Endothelial cell of umbilical vein (primary cell): Measurements from ENCODE around the gene GPLD1. TPM values are rescaled to one million over a fixed set of nuclear protein-coding genes. Genes with fewer than 3 reads are reported as not detected.

Experiments used
- BruUV-seq: library from RNA; stranded (reverse); fragments of 400-500 nt; replicated peaks from 2 replicates; lab custom pipeline; 2021; lab: Mats Ljungman, UMichigan
- CTCF ChIA-PET: fragments of 300-600, 350-600 bp; sonication (Branson Sonifier 250); formaldehyde crosslinking; loops from one replicate; lab custom pipeline; 2021; ENCODE audit warnings: antibody characterized with exemption, inconsistent platforms; lab: Charles Lee
- POLR2A ChIA-PET: fragments of 300-600, 350-600 bp; sonication (Branson Sonifier 250); formaldehyde crosslinking; loops from one replicate; lab custom pipeline; 2021; ENCODE audit warnings: antibody characterized with exemption, inconsistent platforms; lab: Charles Lee
- DNase-seq: peaks from one replicate; pipeline ENCODE4 v3.0.0-alpha.2; 2011; ENCODE audit warnings: low read depth, low spot score
- FAIRE-seq: peaks from 2 replicates; lab custom pipeline; 2011; peaks lifted over from hg19 to GRCh38; lab: Jason Lieb, UNC
- H2AFZ ChIP-seq: 2 replicates; pipeline ENCODE4 v1.6.0; 2012; ENCODE audit warnings: low read depth, low read length, control low read depth, inconsistent platforms
- H3K27ac ChIP-seq: 2 replicates; pipeline ENCODE4 v1.5.1; 2011; ENCODE audit warnings: low read depth, mild to moderate bottlenecking, control low read depth, low read length, moderate library complexity; ENCODE audit not compliant: insufficient read depth
- H3K27me3 ChIP-seq, 2 experiments: 2 replicates each; pipeline versions ENCODE4 v1.6.0 to v1.6.1; 2011; ENCODE audit warnings: low read length in 2 of 2, mixed read lengths in 1 of 2; ENCODE audit not compliant: control insufficient read depth in 2 of 2, insufficient read depth in 2 of 2
- H3K36me3 ChIP-seq, 2 experiments: 2 replicates in 1 of 2; 3 replicates in 1 of 2; pipeline ENCODE4 v1.5.1; 2011; ENCODE audit warnings: low read length in 2 of 2, mild to moderate bottlenecking in 1 of 2, moderate library complexity in 1 of 2; ENCODE audit not compliant: control insufficient read depth in 2 of 2, insufficient read depth in 2 of 2; ENCODE audit errors: extremely low read depth in 1 of 2
- H3K4me1 ChIP-seq: 3 replicates; pipeline ENCODE4 v1.5.1; 2011; ENCODE audit warnings: mild to moderate bottlenecking, low read length; ENCODE audit not compliant: control insufficient read depth, insufficient read depth; ENCODE audit errors: extremely low read depth
- H3K4me2 ChIP-seq: 2 replicates; pipeline ENCODE4 v1.6.1; 2011; ENCODE audit warnings: low read length, control low read depth, mixed read lengths; ENCODE audit not compliant: insufficient read depth
- H3K4me3 ChIP-seq, 3 experiments: fragments of 200-600 bp in 1 of 3; sonication (generic), shearing (Covaris generic) in 1 of 3; replicated peaks in 1 of 3; 2 replicates each; pipeline ENCODE4 v1.5.1; 2011 to 2016; ENCODE audit warnings: control low read depth in 3 of 3, low read length in 3 of 3, mild to moderate bottlenecking in 2 of 3, inconsistent platforms in 1 of 3, low read depth in 1 of 3, moderate library complexity in 1 of 3; ENCODE audit not compliant: insufficient read depth in 1 of 3
- H3K79me2 ChIP-seq: 2 replicates; pipeline ENCODE4 v1.6.0; 2012; ENCODE audit warnings: low read length, inconsistent platforms; ENCODE audit not compliant: control insufficient read depth, insufficient read depth
- H3K9ac ChIP-seq: replicated peaks from 2 replicates; pipeline ENCODE3; 2011; ENCODE audit warnings: low read length, control low read depth; ENCODE audit not compliant: insufficient read depth; ENCODE audit errors: extremely low read depth
- H3K9me1 ChIP-seq: replicated peaks from 3 replicates; pipeline ENCODE4 v1.6.0; 2011; ENCODE audit warnings: mild to moderate bottlenecking, low read length; ENCODE audit not compliant: control insufficient read depth, insufficient read depth; ENCODE audit errors: extremely low read depth
- H3K9me3 ChIP-seq: replicated peaks from 2 replicates; pipeline ENCODE4 v1.5.1; 2012; ENCODE audit warnings: low read length, inconsistent platforms; ENCODE audit not compliant: control insufficient read depth, insufficient read depth
- H4K20me1 ChIP-seq: replicated peaks from 2 replicates; pipeline ENCODE3; 2011; ENCODE audit warnings: mild to moderate bottlenecking, low read length; ENCODE audit not compliant: control insufficient read depth, insufficient read depth; ENCODE audit errors: extremely low read depth
- EZH2 ChIP-seq: IDR thresholded peaks from 2 replicates; pipeline ENCODE4 v1.6.1; 2012; ENCODE audit warnings: borderline replicate concordance, low read depth, mild to moderate bottlenecking, moderate library complexity, low read length, inconsistent platforms; ENCODE audit not compliant: severe bottlenecking
- FOS ChIP-seq: IDR thresholded peaks from 2 replicates; pipeline ENCODE4 v1.6.1; 2011; ENCODE audit warnings: mild to moderate bottlenecking, low read length, moderate library complexity, borderline replicate concordance; ENCODE audit not compliant: insufficient read depth
- GATA2 ChIP-seq: IDR thresholded peaks from 2 replicates; pipeline ENCODE4 v1.7.0; 2011; ENCODE audit warnings: low read depth, mild to moderate bottlenecking, moderate library complexity, mixed read lengths, low read length; ENCODE audit not compliant: insufficient read length, insufficient read depth
- JUN ChIP-seq: IDR thresholded peaks from 2 replicates; pipeline ENCODE4 v1.6.1; 2011; ENCODE audit warnings: borderline replicate concordance, low read depth; ENCODE audit not compliant: insufficient read length, insufficient read depth
- MYC ChIP-seq: IDR thresholded peaks from one replicate; pipeline ENCODE4 v1.6.1; 2011; ENCODE audit warnings: mild to moderate bottlenecking, low read depth, low read length
- POLR2A ChIP-seq: IDR thresholded peaks from 2 replicates; pipeline ENCODE4 v1.6.1; 2012; ENCODE audit warnings: low read depth, mild to moderate bottlenecking, control low read depth, low read length
- POLR2AphosphoS5 ChIP-seq: IDR thresholded peaks from 2 replicates; pipeline ENCODE4 v1.6.1; 2012; ENCODE audit warnings: low read depth, mild to moderate bottlenecking, control low read depth, low read length, moderate library complexity; ENCODE audit not compliant: insufficient read depth
- dilution Hi-C: fragments of 300-500 bp; cut with MboI; formaldehyde crosslinking; loops from one replicate; pipeline ENCODE4 v1.15.0; 2019; ENCODE audit warnings: low sequenced_read_pairs; ENCODE audit not compliant: extremely low pct_ligation_motif_present
- intact Hi-C: fragments of 100-400 bp; cut with micrococcal nuclease; formaldehyde crosslinking; loops from one replicate; pipeline ENCODE4 v1.10.0; 2022
- polyA plus RNA-seq, 4 experiments: library from polyadenylated mRNA; depleted of rRNA in 3 of 4; stranded (reverse) in 3 of 4; unstranded in 1 of 4; fragments of >200 nt; gene quantifications; 2 replicates each; pipeline versions ENCODE4 v1.2.1 to v1.2.3, GENCODE V29; 2011 to 2012; ENCODE audit warnings: missing spikeins in 1 of 4
- total RNA-seq: library from RNA; stranded (reverse); gene quantifications from 2 replicates; pipeline ENCODE4 v1.2.3, GENCODE V29; 2021
- TF ChIP-seq, protein P1 (sequence below), 2 donors: IDR thresholded peaks; 1 replicate in 1 of 2; 2 replicates in 1 of 2; pipeline ENCODE4 v1.5.1; 2011; ENCODE audit warnings: low read length in 2 of 2, mild to moderate bottlenecking in 2 of 2, moderate library complexity in 2 of 2, control low read depth in 1 of 2, inconsistent platforms in 1 of 2, low read depth in 1 of 2; ENCODE audit not compliant: insufficient read depth in 1 of 2; ENCODE audit errors: extremely low read depth in 1 of 2
- TF ChIP-seq, protein P2 (sequence below): IDR thresholded peaks from 2 replicates; pipeline ENCODE4 v1.6.1; 2011; ENCODE audit not compliant: insufficient read depth, insufficient read length

Gene GPLD1
- total and polyA plus RNA-seq, 2 donors (not counting 3 experiments of a cell fraction or from before 2014, with no cell fraction given) = 0.03 to 0.53 TPM

DNA sequence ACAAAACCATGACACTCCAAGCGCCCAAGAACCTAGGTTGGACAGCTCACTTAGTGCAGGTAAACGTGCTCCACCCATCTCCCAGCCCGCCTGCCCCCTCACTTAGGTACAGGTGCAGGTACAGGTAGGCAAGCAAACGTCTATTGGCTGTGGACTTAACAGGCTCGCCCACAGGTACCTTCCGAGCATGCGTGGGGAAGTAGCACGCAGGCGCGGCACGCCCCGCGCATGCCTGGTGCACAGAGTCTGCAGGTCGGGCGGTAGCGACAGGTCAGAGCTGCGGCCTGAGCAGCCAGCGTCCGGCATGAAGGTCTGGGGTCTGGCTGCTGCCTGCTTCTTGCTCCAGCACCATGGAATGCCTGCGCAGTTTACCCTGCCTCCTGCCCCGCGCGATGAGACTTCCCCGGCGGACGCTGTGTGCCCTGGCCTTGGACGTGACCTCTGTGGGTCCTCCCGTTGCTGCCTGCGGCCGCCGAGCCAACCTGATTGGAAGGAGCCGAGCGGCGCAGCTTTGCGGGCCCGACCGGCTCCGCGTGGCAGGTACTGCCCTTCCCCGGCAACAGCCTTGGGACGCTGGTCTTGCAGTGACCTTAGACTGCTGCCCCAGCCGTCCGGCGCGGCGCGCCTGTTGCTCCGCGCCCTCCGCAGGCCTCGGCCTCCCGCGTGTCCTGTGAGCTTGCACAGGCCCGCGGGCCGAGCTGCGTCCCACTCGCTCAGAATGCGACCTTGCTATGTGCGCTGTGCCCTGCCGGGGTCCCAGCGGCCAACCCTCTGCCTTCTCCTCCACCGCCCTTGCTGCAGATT is 86.5 kb downstream of the GPLD1 start, which contains the start of gene MRS2:
TSS of gene MRS2 (plus strand) at position 240 of the 804 bp plus-strand sequence. CDS start at position 351, 111 bp downstream.
- Histone ChIP-seq H3K4me2 (peak within 1 kb of the TSS; percentile 57), H3K4me3 (peak within 1 kb of the TSS; percentile 9 to 79 (median 59)), H3K79me2 (peaks cover 5% of the 10 kb centered on the region), H3K27me3 (peaks cover 8 to 14% of the 10 kb centered on the region in 2 experiments), H3K36me3 (peaks cover 0 to 2% of the 10 kb centered on the region in 2 experiments), H3K9ac (peak within 1 kb of the TSS; percentile 37), H3K27ac (no peak within 1 kb of the TSS), H4K20me1 (no peaks in the 10 kb centered on the region), H3K9me1 (no peaks in the 10 kb centered on the region), H3K9me3 (no peaks in the 10 kb centered on the region), H2AFZ (peak within 1 kb of the TSS; percentile 33), H3K4me1 (peaks cover 7% of the 10 kb centered on the region)
- FAIRE-seq (no peak), DNase-seq (peak; percentile 84)
- CTCF ChIA-PET = interaction anchor here (1.6 to 2.8 kb wide), 2 partner anchors 14 to 43 kb away, joined by 6 to 19 read pairs; no protein-coding TSS in a partner anchor
- POLR2A ChIA-PET = no interaction called here
- dilution Hi-C loops (no loop called here), intact Hi-C loops (loop anchor here (2.0 kb wide), 1 partner anchor 42 kb away; no protein-coding TSS in a partner anchor)
- no peak for TF ChIP-seq FOS
- peak; percentile 69 for TF ChIP-seq POLR2AphosphoS5
- TF ChIP-seq POLR2A = peak; percentile 87
- TF ChIP-seq, protein P1, sequence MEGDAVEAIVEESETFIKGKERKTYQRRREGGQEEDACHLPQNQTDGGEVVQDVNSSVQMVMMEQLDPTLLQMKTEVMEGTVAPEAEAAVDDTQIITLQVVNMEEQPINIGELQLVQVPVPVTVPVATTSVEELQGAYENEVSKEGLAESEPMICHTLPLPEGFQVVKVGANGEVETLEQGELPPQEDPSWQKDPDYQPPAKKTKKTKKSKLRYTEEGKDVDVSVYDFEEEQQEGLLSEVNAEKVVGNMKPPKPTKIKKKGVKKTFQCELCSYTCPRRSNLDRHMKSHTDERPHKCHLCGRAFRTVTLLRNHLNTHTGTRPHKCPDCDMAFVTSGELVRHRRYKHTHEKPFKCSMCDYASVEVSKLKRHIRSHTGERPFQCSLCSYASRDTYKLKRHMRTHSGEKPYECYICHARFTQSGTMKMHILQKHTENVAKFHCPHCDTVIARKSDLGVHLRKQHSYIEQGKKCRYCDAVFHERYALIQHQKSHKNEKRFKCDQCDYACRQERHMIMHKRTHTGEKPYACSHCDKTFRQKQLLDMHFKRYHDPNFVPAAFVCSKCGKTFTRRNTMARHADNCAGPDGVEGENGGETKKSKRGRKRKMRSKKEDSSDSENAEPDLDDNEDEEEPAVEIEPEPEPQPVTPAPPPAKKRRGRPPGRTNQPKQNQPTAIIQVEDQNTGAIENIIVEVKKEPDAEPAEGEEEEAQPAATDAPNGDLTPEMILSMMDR (IDR thresholded peaks at IDR 0.05; ENCODE audit: extremely low read depth in 1 of 2, insufficient read depth in 1 of 2, low read depth in 1 of 2, low read length in 2 of 2) = no peak
- no peak for TF ChIP-seq MYC
- TF ChIP-seq, protein P2, sequence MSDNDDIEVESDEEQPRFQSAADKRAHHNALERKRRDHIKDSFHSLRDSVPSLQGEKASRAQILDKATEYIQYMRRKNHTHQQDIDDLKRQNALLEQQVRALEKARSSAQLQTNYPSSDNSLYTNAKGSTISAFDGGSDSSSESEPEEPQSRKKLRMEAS = no peak
- TF ChIP-seq JUN = no peak
- no peak for TF ChIP-seq GATA2
- no peak for TF ChIP-seq EZH2
- BruUV-seq = no TSS peak
